ENCODE data around the gene FBXO41. TPM values are rescaled to one million over a fixed set of nuclear protein-coding genes. Genes with fewer than 3 reads are reported as not detected.

FBXO41 gene
- total RNA-seq, 1 donor: 1.3 TPM

DNA sequence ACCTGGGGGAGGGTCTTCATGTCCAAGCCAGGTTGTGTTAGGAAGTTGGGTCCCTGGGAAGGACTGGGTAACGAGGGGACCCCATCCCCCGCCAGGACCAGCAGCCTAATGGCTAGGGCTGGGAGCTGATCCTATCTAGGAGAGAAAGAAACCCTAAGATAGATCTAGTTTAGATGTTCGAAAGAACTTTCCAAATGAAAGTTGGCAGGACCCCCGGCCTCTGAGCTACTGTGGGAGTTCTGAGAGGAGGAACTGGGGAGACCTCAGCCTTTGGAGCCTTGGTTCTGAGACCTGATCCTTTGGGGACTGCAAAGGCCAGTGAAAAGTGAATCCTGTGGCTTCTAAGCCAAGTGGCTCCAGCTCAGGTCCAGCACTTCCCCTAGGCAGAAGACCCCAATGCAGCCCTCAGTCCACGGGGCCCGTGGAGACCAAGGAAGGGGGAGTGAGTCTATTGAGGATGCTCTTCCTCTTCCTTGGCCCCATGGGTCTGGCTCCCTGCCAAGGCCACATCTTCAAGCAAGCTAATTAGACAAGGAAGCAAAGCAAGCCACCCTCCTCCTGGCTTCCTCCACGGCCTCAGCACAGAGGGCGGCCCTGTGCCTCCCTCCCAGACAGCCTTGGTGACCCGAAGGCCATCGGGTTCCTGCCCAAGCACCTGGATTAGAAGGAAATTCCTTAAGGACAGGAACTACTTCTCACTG is 26.7 kb downstream of the FBXO41 start:
- no peak for DNase-seq (ENCODE audit: low read depth)
- no peak overlapping the region for H3K4me3 ChIP-seq (ENCODE audit: low read depth, low read length)
- TF ChIP-seq, protein P1, sequence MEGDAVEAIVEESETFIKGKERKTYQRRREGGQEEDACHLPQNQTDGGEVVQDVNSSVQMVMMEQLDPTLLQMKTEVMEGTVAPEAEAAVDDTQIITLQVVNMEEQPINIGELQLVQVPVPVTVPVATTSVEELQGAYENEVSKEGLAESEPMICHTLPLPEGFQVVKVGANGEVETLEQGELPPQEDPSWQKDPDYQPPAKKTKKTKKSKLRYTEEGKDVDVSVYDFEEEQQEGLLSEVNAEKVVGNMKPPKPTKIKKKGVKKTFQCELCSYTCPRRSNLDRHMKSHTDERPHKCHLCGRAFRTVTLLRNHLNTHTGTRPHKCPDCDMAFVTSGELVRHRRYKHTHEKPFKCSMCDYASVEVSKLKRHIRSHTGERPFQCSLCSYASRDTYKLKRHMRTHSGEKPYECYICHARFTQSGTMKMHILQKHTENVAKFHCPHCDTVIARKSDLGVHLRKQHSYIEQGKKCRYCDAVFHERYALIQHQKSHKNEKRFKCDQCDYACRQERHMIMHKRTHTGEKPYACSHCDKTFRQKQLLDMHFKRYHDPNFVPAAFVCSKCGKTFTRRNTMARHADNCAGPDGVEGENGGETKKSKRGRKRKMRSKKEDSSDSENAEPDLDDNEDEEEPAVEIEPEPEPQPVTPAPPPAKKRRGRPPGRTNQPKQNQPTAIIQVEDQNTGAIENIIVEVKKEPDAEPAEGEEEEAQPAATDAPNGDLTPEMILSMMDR (IDR thresholded peaks at IDR 0.05; ENCODE audit: insufficient read depth, low read depth, low read length): no peak

DNA sequence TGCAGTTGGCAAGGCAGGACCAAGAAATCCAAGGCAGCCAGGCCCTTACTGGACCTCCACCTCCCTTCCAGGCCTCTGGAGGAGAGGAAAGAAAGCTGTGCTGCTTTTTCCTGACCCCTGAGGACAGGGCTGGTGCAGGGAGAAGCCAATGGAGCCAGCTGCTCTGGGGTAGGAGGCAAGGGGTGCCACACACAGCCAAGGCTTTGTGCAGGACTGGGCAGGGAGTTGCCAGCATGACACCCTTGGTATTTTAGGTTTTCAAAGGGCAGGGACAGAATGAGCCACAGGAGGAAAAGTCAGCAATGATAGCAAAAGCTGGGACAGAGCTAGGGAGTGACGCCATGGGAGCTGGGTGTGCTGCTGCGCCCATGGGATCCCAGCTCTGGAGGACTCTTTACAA is 27.3 kb downstream of the FBXO41 start:
- TF ChIP-seq, protein P1 (IDR thresholded peaks at IDR 0.05; ENCODE audit: insufficient read depth, low read depth, low read length): no peak
- DNase-seq (ENCODE audit: low read depth): no peak
- no peak overlapping the region for H3K4me3 ChIP-seq (ENCODE audit: low read depth, low read length)

DNA sequence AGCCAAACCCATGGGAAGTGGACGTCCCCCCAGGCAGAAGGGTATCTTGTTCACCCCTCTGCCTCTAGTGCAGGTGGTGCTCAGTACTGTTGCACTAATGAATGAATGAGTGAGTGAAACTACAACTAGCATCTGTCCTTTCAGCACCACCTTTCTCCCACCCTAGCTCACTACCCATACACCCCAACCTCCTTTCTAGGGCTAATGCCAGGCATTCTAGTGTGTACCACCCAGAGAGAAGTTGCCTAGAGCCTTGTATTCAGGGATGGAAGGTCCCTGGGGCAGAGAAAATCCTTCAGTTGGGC is 27.7 kb downstream of the FBXO41 start:
- no peak overlapping the region for H3K4me3 ChIP-seq (ENCODE audit: low read depth, low read length)
- TF ChIP-seq, protein P1 (IDR thresholded peaks at IDR 0.05; ENCODE audit: insufficient read depth, low read depth, low read length): no peak
- no peak for DNase-seq (ENCODE audit: low read depth)

DNA sequence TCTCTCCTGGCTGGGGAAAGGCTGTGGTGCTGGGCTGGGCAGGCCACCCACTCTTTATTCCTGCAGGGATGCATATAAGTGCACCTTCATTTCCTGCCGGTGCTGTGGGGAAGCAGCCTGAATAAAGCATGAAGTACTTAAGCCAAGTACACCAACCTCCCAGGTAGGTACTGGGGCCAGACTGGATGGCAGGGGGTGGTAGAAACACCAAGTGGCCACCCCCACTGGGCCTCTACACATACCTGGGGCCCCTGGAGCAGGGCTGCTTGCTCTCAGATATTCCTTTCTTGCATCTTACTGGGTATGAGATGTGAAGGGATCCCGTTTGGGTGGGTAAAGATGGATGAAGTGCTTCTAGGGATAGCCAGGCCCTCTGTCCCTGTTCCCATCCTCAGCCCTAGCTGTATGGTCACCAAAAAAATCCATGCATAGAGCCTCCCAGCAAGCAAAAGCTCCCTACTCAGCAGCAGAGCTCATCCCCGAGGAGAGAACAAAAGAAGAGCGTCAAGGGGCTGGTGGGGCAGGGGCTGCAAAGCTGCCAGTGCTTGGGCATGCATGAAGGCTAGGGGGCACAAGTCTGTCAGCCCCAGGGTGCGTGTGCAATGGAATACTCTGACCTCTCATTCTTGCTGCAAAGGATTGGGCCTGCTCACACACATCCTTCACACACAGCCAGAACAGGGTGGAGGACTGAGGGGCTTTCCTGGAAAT is 28.2 kb downstream of the FBXO41 start:
- TF ChIP-seq, protein P1 (IDR thresholded peaks at IDR 0.05; ENCODE audit: insufficient read depth, low read depth, low read length): no peak
- H3K4me3 ChIP-seq (ENCODE audit: low read depth, low read length): no peak overlapping the region
- DNase-seq (ENCODE audit: low read depth): no peak

DNA sequence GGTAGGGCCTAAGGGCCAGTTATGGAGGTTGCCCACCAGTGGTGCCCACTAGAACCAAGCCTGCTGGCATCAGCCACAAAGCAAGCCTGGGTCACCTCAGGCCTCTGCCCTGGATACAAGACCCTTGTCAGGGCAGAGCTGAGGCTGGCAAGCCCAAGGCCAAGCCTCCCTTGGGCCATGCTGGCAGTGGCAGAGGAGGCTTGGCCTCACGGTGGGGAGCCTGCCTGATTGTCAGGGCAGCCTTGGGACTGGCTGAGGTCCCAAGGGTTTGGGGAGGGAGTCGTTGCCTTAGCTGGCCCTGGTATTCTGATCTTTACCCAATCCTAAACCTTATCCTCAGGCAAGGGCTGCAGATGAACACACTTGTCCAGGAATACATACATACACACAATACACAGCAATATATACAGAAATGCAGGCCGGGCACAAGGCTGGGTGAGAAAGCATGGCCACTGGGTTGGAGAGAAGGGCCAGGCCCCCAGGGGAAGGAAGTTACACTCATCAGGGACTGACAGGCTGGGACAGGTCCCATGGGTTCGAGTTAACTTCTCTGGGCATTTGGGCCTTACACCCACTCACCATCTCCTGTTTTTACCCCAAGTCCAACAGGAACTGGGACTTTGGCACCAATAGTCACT is 29.2 kb downstream of the FBXO41 start:
- DNase-seq (ENCODE audit: low read depth): no peak
- H3K4me3 ChIP-seq (ENCODE audit: low read depth, low read length): no peak overlapping the region
- TF ChIP-seq, protein P1 (IDR thresholded peaks at IDR 0.05; ENCODE audit: insufficient read depth, low read depth, low read length): no peak

DNA sequence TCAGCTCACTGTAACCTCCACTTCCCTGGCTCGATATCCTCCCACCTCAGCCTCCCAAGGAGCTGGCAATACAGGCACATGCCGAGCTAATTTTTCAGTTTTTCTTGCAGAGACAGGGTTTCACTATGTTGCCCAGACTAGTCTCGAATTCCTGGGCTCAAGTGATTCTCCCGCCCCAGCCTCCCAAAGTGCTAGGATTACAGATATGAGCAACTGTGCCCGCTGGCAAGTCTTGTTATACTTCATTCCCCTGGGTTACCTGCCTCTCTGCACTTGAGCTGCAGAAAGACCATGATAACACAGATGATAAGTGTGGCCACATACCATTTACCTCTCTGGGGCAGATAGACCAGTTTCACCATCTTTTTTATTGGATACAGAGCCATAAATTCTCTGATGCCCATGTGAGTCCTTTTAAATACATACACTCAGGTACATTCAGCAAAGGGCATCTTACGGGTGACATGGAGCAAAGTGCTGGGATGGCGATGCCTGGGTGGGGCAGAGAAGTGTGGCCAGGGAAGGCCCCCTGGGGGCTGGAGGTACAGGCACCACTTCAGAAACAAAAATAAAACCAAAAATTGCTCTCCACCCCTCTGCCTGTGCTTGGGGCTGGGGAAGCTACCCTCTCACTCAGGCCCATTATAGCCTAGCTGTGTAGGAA is 29.8 kb downstream of the FBXO41 start:
- no peak for DNase-seq (ENCODE audit: low read depth)
- TF ChIP-seq, protein P1 (IDR thresholded peaks at IDR 0.05; ENCODE audit: insufficient read depth, low read depth, low read length): no peak
- H3K4me3 ChIP-seq (ENCODE audit: low read depth, low read length): no peak overlapping the region
